C4-2B (cell line): Measurements from ENCODE around the gene IL1RAPL2.

ENCODE experiments used
- ZFX ChIP-seq: fragments of 450-650 bp; IDR thresholded peaks from 2 replicates; pipeline ENCODE4 v1.6.1; 2017
- TF ChIP-seq, protein P1 (sequence below): fragments of 450-650 bp; conservative IDR thresholded peaks from 2 replicates; pipeline ENCODE4 v1.5.1; 2017; ENCODE audit warnings: mild to moderate bottlenecking

- TF ChIP-seq, protein P1, sequence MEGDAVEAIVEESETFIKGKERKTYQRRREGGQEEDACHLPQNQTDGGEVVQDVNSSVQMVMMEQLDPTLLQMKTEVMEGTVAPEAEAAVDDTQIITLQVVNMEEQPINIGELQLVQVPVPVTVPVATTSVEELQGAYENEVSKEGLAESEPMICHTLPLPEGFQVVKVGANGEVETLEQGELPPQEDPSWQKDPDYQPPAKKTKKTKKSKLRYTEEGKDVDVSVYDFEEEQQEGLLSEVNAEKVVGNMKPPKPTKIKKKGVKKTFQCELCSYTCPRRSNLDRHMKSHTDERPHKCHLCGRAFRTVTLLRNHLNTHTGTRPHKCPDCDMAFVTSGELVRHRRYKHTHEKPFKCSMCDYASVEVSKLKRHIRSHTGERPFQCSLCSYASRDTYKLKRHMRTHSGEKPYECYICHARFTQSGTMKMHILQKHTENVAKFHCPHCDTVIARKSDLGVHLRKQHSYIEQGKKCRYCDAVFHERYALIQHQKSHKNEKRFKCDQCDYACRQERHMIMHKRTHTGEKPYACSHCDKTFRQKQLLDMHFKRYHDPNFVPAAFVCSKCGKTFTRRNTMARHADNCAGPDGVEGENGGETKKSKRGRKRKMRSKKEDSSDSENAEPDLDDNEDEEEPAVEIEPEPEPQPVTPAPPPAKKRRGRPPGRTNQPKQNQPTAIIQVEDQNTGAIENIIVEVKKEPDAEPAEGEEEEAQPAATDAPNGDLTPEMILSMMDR, result no peak
- no peak for TF ChIP-seq ZFX
These were observed 765.2 kb downstream of the IL1RAPL2 start for GRCh38 chrX:105331244-105331643.
